GM20000 (cell line): ENCODE results near the gene SLC4A8.

Experiments used
- DNase-seq: peaks from one replicate; pipeline ENCODE4 v3.0.0; 2012; ENCODE audit warnings: low spot score
- CTCF ChIP-seq: IDR thresholded peaks from 2 replicates; pipeline ENCODE4 v1.5.1; 2012; ENCODE audit warnings: mild to moderate bottlenecking, control low read depth; ENCODE audit errors: extremely low read depth, missing control alignments

SLC4A8 gene

GRCh38 chr12:51390891-51391282, 33.7 kb upstream of the SLC4A8 start:
- DNase-seq = no peak
- no peak for TF ChIP-seq CTCF

GRCh38 chr12:51391283-51392123, 33.1 kb upstream of the SLC4A8 start, which contains the start of gene GALNT6:
Gene GALNT6, minus strand, starts transcription at chr12:51391406. Its CDS starts 11,625 bp downstream, at chr12:51379781.
- peak; percentile 90 for DNase-seq

GRCh38 chr12:51392556-51393237, 31.9 kb upstream of the SLC4A8 start:
- TF ChIP-seq CTCF = no peak

More at GRCh38 chr12:51391283-51392123, 33.1 kb upstream of the SLC4A8 start, which contains the start of gene GALNT6:
- TF ChIP-seq CTCF = no peak

GRCh38 chr12:51393676-51394545, 30.7 kb upstream of the SLC4A8 start:
- DNase-seq = no peak
- TF ChIP-seq CTCF = no peak

More at GRCh38 chr12:51392556-51393237, 31.9 kb upstream of the SLC4A8 start:
- peak; percentile 80 for DNase-seq

GRCh38 chr12:51395283-51396230, 29.1 kb upstream of the SLC4A8 start:
- TF ChIP-seq CTCF = no peak
- DNase-seq = peak; percentile 68

- no peak for TF ChIP-seq CTCF
- no peak for DNase-seq
Measured at GRCh38 chr12:51397670-51398069, 27.0 kb upstream of the SLC4A8 start.
